GM19035 (cell line): ENCODE data around the gene FAM83D.

ENCODE experiments used
- ATAC-seq: cut with Tn5 transposase; IDR thresholded peaks from one replicate; pipeline ENCODE4 v1.9.1; 2021; ENCODE audit not compliant: unreplicated experiment

The FAM83D gene

GRCh38 chr20:38926142-38926933, at the start of gene FAM83D:
TSS of gene FAM83D (plus strand) at chr20:38926417. CDS start at chr20:38926443, 26 bp downstream.
- ATAC-seq: peak; percentile 91

GRCh38 chr20:38877483-38877882, 48.7 kb upstream of the FAM83D start:
- ATAC-seq: no peak

GRCh38 chr20:38878866-38879265, 47.4 kb upstream of the FAM83D start:
- ATAC-seq: no peak

GRCh38 chr20:38880952-38881735, 45.1 kb upstream of the FAM83D start:
- no peak for ATAC-seq

- no peak for ATAC-seq
These were observed 44.3 kb upstream of the FAM83D start for GRCh38 chr20:38881806-38882440.

GRCh38 chr20:38882600-38882999, 43.6 kb upstream of the FAM83D start:
- no peak for ATAC-seq

GRCh38 chr20:38883081-38883980, 42.9 kb upstream of the FAM83D start:
- ATAC-seq: no peak

- no peak for ATAC-seq
These were observed 42.1 kb upstream of the FAM83D start for GRCh38 chr20:38883981-38884733.

GRCh38 chr20:38885357-38885756, 40.9 kb upstream of the FAM83D start:
- no peak for ATAC-seq

- no peak for ATAC-seq
These were observed 38.0 kb upstream of the FAM83D start for GRCh38 chr20:38888059-38888831.

- ATAC-seq: no peak
These were observed 37.2 kb upstream of the FAM83D start for GRCh38 chr20:38889050-38889449.

GRCh38 chr20:38889792-38890496, 36.3 kb upstream of the FAM83D start:
- no peak for ATAC-seq

- ATAC-seq: no peak
These were observed 35.8 kb upstream of the FAM83D start for GRCh38 chr20:38890497-38890818.

- peak; percentile 61 for ATAC-seq
These were observed 33.9 kb upstream of the FAM83D start for GRCh38 chr20:38892091-38892981.

- ATAC-seq: no peak
These were observed 33.1 kb upstream of the FAM83D start for GRCh38 chr20:38893056-38893564.

GRCh38 chr20:38893565-38894090, 32.6 kb upstream of the FAM83D start:
- no peak for ATAC-seq
